Measurements from ENCODE around the gene OPTN.
"Not testable (repeated sequence)": the region's sequence is repeated elsewhere in the genome, so short reads cannot be mapped to it uniquely, and the experiment has no call there.

The OPTN gene

GRCh38 chr10:13099666-13100348 is at the start of gene OPTN:
TSS of gene OPTN (plus strand) at chr10:13100163. CDS start at chr10:13109123, 8,960 bp downstream.
- peak; percentile 76 for DNase-seq

GRCh38 chr10:13051126-13051694 is 48.8 kb upstream of the OPTN start:
- DNase-seq: no peak

- DNase-seq: not testable (repeated sequence)
Observed at GRCh38 chr10:13053208-13053607, 46.8 kb upstream of the OPTN start.

- DNase-seq: no peak
Observed at GRCh38 chr10:13053794-13054462, 46.0 kb upstream of the OPTN start.

- DNase-seq: no peak
Observed at GRCh38 chr10:13054844-13055243, 45.1 kb upstream of the OPTN start.

GRCh38 chr10:13056456-13057077 is 43.4 kb upstream of the OPTN start:
- DNase-seq: no peak

DNA sequence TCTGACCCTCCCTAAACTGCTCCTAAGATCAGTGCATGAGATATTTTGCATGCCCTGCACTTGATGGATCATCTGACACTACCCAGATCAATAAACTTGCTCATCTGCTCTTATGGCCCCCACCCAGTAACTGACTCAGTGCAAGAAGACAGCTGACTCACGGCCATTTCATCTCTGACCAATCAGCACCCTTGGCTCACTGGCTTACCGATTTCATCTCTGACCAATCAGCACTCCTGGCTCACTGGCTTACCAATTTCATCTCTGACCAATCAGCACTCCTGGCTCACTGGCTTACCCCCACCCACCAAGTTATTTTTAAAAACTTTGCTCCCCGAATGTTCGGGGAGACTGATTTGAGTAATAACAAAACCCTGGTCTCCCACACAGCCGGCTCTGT is 37.2 kb upstream of the OPTN start:
- no peak for DNase-seq

GRCh38 chr10:13066527-13066926 is 33.4 kb upstream of the OPTN start:
- DNase-seq: no peak

- no peak for DNase-seq
Observed at GRCh38 chr10:13067431-13067830, 32.5 kb upstream of the OPTN start.

GRCh38 chr10:13068071-13068470 is 31.9 kb upstream of the OPTN start:
- no peak for DNase-seq

DNA sequence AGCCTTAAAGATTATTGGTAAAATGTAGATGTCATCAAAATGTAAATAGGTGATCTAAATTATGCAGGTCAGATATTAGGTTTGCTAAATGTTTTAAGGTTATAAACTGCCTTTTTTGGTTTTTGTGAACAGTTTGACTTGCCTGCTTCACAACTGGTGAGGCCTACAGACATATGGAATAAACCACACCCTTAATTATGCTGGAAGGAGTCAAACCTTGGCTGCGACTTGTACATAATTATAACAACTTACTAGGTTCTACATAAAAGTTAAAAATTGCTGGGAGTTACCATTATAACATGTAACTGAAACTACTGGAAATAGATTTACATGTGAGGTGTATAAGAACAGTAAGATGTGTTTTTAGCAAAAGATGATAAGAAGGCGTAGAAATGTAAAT is 31.5 kb upstream of the OPTN start:
- no peak for DNase-seq

GRCh38 chr10:13072339-13072738 is 27.6 kb upstream of the OPTN start:
- no peak for DNase-seq

GRCh38 chr10:13074563-13075451 is 25.2 kb upstream of the OPTN start:
- peak; percentile 44 for DNase-seq

- no peak for DNase-seq
Observed at GRCh38 chr10:13078912-13079775, 20.8 kb upstream of the OPTN start.

DNA sequence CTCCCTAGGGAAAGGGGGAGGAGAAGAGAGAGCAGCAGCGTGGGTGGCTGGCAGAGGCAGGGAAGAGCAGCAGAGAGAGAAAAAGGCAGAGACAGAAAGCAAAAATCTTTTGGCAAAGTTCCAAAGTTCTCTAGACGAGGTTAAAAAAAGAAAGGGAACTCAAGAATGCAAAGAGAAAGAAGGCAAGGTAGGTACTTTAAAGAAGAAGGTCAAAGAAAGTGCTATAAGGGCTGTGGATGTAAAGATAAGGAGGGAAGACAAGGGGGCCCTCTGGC is 20.2 kb upstream of the OPTN start:
- no peak for DNase-seq

DNA sequence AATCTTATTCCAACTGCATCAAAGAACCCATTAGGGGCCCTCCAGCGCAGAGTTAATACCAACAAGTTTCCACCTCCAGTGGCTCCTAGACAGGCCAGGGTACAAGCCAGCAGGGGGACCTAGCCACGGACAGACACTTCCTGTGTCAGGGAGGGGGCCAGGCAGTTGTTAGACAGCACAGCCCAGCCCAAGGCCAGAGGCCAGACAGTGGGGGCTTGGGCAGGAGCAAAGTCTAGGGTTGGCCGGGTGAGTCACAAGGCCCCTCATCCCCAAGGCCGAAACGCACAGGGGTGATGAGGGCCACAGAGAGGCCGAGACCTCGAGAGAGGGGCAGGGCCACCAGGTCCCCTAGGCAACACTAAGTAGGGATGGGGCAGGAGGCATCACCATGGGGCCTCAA is 19.3 kb upstream of the OPTN start:
- no peak for DNase-seq

DNA sequence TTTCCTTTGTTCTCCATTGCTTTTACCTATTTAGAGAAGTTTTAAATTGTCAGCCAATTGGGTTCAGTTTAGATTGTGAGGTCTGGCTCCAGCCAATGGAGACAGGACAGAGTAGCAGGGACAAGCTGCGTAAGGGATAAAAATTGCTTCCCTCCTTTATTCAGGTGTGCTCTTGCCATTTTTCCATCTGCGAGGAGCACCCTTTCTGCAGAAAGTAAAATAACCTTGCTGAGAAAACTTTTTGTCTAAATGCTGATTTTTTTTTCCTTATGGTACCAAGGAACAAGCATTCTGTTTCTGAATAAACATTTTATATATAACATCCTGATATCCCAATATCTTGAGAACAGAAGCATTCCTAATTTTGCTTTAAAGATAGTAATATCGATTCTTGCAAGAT is 16.3 kb upstream of the OPTN start:
- not testable (repeated sequence) for DNase-seq

GRCh38 chr10:13086056-13086455 is 13.9 kb upstream of the OPTN start:
- DNase-seq: no peak

DNA sequence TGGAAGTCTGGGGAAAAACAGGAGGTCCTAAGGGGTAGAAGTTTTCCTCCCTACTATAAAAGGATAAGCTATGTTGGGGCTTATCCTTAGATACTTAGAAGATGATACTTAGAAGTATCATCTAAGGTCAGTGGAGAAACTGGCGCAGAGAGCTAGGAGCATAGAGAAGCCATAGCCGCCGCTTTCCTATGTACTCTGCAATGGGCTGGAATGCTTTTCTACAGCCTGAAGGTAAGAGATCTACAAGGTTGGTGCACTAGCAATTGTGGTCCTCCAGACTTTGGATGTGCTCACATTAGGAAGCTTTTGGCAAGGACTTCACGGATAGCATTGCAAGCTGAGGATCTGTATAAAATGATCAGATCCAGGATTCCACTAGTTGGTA is 12.4 kb upstream of the OPTN start:
- no peak for DNase-seq

DNA sequence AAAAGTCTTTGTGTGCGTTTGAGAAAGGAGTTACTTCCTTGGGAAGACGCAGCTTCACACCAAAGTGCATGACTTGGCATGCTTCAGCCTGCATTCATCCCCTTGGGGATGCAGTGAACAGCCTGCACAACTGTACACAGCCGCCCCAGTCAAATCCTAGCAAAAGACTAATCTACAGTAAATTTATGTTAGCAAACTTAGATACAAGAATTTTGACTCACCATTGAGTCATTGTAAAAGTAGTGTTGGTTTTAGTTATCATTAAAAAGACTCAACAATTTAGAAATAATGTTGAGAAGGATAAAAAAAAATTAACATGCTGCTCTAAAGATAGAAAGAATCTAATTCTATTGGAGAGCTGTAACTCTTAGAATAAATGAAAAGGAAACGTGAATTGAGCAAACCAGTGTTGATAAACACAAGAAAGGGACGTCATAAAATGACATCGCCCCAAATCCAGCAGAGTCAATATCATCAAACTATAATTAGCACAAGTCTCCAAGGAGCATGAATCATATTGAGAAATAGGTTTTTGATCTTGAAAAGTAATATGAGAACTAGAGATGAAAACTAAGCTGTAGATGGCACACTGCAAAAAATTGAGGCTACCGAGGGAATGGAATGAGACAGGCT is 11.9 kb upstream of the OPTN start:
- DNase-seq: no peak

DNA sequence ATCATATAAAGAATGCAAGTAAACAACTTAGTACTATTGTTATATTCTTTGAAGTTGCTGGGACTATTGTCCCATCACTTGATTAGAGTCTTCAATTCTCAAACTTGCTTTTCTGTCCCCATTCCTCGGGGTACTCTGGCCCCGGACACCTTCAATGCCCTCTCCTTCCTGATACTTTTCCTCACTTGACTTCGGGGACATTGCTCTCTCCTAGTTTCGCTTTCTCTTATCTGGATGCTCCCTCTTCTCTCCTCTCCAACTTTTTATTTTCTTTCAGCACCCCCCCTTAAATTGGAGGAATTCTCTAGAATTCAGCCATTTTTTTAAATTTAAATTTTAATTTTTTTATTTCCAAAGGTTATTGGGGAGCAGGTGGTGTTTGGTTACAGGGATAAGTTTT is 10.6 kb upstream of the OPTN start:
- no peak for DNase-seq

- DNase-seq: no peak
Observed at GRCh38 chr10:13090289-13090688, 9.7 kb upstream of the OPTN start.

Measured in stimulated activated CD4-positive, alpha-beta T cell treated with anti-CD3 and anti-CD28 coated beads, Interleukin-4, amount 100 ng/mL, for 1 hour (primary cell).